ENCODE measurements around the gene ACADSB. TPM values are rescaled to one million over a fixed set of nuclear protein-coding genes. Genes with fewer than 3 reads are reported as not detected.

Gene ACADSB
- total RNA-seq, 1 donor from 2014 or later, result 22.7 TPM

DNA sequence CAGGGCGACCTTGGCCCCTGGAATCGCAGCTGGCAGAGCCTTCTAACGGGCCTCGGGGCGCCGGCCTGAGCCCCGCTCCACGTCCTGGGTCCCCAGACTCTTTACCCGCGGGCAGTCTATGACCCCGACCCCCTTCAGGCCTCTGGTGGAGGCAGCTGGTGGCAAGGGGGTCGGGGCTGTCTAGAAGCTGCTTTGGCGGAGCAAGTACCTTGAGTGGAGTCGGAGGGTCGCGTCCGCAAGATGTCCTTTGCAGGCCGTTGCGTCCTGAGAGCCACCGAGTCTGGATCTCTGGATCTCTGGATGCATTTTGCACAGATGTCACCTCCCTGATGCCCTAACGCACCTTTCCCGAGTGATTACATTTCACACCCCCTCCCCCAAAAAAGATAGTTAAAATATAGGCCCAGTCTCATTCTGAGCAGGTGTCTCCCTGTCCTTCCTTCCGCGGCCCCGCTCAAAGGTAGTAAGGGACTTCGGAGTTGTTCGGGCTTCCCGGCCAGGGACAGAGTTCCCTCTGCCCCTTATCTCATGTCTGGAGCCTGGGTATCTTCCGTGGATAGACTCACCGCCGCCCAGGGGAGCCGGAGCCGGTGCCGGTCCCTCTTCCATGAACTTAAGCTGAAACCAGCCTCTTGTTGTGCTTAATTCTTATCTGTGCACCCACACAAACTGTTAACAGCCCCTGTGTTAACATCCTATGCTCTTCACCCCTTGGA lies 457 bp downstream of the ACADSB start:
- TF ChIP-seq, protein P1, sequence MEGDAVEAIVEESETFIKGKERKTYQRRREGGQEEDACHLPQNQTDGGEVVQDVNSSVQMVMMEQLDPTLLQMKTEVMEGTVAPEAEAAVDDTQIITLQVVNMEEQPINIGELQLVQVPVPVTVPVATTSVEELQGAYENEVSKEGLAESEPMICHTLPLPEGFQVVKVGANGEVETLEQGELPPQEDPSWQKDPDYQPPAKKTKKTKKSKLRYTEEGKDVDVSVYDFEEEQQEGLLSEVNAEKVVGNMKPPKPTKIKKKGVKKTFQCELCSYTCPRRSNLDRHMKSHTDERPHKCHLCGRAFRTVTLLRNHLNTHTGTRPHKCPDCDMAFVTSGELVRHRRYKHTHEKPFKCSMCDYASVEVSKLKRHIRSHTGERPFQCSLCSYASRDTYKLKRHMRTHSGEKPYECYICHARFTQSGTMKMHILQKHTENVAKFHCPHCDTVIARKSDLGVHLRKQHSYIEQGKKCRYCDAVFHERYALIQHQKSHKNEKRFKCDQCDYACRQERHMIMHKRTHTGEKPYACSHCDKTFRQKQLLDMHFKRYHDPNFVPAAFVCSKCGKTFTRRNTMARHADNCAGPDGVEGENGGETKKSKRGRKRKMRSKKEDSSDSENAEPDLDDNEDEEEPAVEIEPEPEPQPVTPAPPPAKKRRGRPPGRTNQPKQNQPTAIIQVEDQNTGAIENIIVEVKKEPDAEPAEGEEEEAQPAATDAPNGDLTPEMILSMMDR (IDR thresholded peaks at IDR 0.05), result no peak
- intact Hi-C loops (cut with micrococcal nuclease), result loop anchor here (2.0 to 10.0 kb wide), 4 partner anchors 1080 to 1786 kb away; partner anchors contain the start of genes ATE1, CHST15, EEF1AKMT2 and OAT
- ChIA-PET CTCF (interaction anchor here (1.5 kb wide), 1 partner anchor 34 kb away, joined by 4 read pairs; no protein-coding TSS in a partner anchor), POLR2A (interaction anchor here (0.6 to 3.5 kb wide), 8 partner anchors 26 to 1907 kb away, joined by 3 to 43 read pairs (median 9); partner anchors contain the start of genes BUB3, C10orf88 and PSTK)
- Mint-ChIP-seq H3K4me1 (peaks cover 50% of the 10 kb centered on the region), H3K27me3 (no peaks in the 10 kb centered on the region), H3K36me3 (ENCODE audit: low read depth) (peaks cover 27% of the 10 kb centered on the region), H3K9me3 (no peaks in the 10 kb centered on the region), H3K27ac (peak overlapping the region; percentile 96), H3K4me3 (peak overlapping the region; percentile 96)
- DNase-seq (peak; percentile 25), ATAC-seq (ENCODE audit: low read depth) (no peak)

DNA sequence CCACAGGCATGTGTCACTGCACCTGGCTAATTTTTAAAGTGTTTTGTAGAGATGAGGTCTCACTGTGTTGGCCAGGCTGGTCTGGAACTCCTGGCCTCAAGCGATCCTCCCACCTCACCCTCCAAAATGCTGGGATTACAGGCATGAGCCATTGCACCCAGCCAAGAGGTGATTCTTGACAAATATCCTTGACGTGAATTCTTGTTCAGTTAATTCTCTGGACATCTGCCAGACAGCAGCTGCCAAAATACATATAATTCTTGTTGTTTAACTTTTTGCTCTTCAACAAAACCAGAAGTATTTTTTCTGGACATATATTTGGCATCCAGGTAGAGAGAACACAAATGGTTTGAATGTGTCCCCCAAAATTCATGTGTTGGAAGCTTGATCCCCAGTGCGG lies 3.2 kb downstream of the ACADSB start:
- Mint-ChIP-seq H3K9me3 (no peaks in the 10 kb centered on the region), H3K4me1 (peaks cover 31% of the 10 kb centered on the region), H3K27ac (no peak overlapping the region), H3K4me3 (no peak overlapping the region), H3K27me3 (no peaks in the 10 kb centered on the region), H3K36me3 (ENCODE audit: low read depth) (peaks cover 19% of the 10 kb centered on the region)
- TF ChIP-seq, protein P1 (IDR thresholded peaks at IDR 0.05), result no peak
- ChIA-PET CTCF (no interaction called here), POLR2A (interaction anchor here (0.7 kb wide), 1 partner anchor 32 kb away, joined by 4 read pairs; the partner anchor contains the start of gene PSTK)
- no peak for DNase-seq
- no peak for ATAC-seq (ENCODE audit: low read depth)
- intact Hi-C loops (cut with micrococcal nuclease), result no loop called here

DNA sequence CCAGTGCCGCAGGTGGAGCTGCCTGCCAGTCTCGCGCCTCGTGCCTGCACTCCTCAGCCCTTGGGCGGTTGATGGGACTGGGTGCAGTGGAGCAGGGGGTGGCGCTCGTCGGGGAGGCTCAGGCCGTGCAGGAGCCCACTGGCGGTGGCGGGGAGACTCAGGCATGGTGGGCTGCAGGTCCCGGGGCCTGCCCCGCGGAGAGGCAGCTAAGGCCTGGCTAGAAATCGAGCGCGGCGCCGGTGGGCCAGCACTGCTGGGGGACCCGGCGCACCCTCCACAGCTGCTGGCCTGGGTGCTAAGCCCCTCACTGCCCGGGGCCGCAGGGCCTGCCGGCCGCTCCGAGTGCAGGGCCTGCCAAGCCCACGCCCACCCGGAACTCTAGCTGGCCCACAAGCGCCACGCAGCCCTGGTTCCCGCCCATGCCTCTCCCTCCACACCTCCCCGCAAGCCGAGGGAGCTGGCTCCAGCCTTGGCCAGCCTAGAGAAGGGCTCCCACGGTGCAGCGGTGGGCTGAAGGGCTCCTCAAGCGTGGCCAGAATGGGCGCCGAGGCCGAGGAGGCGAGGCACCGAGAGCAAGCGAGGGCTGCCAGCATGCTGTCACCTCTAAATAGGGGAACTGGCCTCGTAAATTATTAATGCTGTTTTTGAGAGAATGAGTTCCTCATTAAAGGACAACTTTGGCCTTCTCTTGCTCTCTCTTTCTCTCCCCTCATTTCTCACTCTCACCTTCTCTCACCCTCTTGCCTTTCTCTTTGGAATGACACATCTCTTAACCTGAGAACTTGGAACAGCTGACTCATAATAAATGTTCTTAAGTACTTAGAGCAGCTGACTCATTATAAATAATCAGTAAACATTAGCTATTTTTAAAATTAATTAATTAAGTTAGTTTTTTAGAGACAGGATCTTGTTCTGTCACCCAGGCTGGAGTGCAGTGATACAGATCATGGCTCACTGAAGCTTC lies 4.9 kb downstream of the ACADSB start:
- Mint-ChIP-seq H3K4me3 (no peak overlapping the region), H3K9me3 (no peaks in the 10 kb centered on the region), H3K27ac (no peak overlapping the region), H3K4me1 (peaks cover 17% of the 10 kb centered on the region), H3K27me3 (no peaks in the 10 kb centered on the region), H3K36me3 (ENCODE audit: low read depth) (peaks cover 10% of the 10 kb centered on the region)
- CTCF ChIA-PET, result no interaction called here
- no peak for ATAC-seq (ENCODE audit: low read depth)
- intact Hi-C loops (cut with micrococcal nuclease), result no loop called here
- POLR2A ChIA-PET, result no interaction called here
- TF ChIP-seq, protein P1 (IDR thresholded peaks at IDR 0.05), result no peak
- no peak for DNase-seq

DNA sequence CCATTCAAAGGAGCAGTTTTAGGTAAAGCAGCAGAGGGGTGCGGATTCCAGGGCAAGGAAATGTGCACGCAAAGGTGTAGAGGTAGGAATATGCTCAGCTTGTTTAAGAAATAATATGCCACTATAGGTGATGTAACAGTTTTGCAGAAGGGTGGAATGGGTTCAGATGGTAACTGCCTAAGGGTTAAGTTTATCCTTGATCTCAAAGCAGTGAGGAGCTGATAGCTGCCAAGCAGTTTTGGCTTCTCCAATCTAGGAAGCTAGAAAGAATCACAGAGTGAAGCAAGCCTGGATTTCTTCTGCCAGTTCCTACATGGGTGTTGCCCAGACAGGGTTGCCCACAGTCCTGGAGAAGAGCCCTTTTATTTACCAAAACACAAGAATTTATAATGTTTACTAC lies 6.0 kb downstream of the ACADSB start:
- no peaks in the 10 kb centered on the region for H3K9me3 Mint-ChIP-seq
- TF ChIP-seq, protein P1 (IDR thresholded peaks at IDR 0.05), result no peak
- peaks cover 6% of the 10 kb centered on the region for H3K36me3 Mint-ChIP-seq (ENCODE audit: low read depth)
- POLR2A ChIA-PET, result no interaction called here
- H3K27ac Mint-ChIP-seq, result no peak overlapping the region
- peaks cover 10% of the 10 kb centered on the region for H3K4me1 Mint-ChIP-seq
- CTCF ChIA-PET, result no interaction called here
- no peak for DNase-seq
- H3K27me3 Mint-ChIP-seq, result no peaks in the 10 kb centered on the region
- no peak overlapping the region for H3K4me3 Mint-ChIP-seq
- ATAC-seq (ENCODE audit: low read depth), result no peak
- intact Hi-C loops (cut with micrococcal nuclease), result no loop called here

DNA sequence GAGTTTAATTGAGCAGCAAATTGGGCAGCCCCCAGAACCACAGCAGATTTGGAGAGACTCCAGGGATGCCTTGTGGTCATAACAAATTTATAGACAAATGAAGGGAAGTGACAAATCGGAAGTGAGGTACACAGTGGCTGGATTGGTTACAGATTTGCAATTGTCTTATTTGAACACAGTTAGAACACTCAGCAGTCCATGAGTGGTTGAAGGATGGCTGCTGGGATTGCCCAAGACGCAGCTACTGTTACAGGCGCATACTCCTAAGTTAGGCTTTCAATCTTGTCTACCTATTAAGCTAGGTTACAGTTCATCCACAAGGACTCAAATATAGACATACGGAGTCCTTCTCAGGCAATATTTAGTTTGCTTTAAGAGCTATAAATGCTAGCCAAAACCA lies 7.4 kb downstream of the ACADSB start:
- H3K9me3 Mint-ChIP-seq, result no peaks in the 10 kb centered on the region
- ATAC-seq (ENCODE audit: low read depth) (no peak), DNase-seq (no peak)
- H3K4me1 Mint-ChIP-seq, result no peaks in the 10 kb centered on the region
- ChIA-PET CTCF (no interaction called here), POLR2A (interaction anchor here (0.6 kb wide), 1 partner anchor 1034 kb away, joined by 3 read pairs; no protein-coding TSS in a partner anchor)
- TF ChIP-seq, protein P1 (IDR thresholded peaks at IDR 0.05), result no peak
- H3K4me3 Mint-ChIP-seq, result no peak overlapping the region
- intact Hi-C loops (cut with micrococcal nuclease), result no loop called here
- no peak overlapping the region for H3K27ac Mint-ChIP-seq
- H3K27me3 Mint-ChIP-seq, result no peaks in the 10 kb centered on the region
- H3K36me3 Mint-ChIP-seq (ENCODE audit: low read depth), result peaks cover 6% of the 10 kb centered on the region

Measured in activated B cell treated with CpG ODN at 0.5 μM for 24 hours (primary cell).